Urinary bladder (tissue), 4 donors: ENCODE data around the gene FIBP. TPM values are rescaled to one million over a fixed set of nuclear protein-coding genes. Genes with fewer than 3 reads are reported as not detected.
A peak's percentile ranks its signal among the peaks of the same experiment; 100 is the strongest.

Experiments used
- DNase-seq: peaks from one replicate; pipeline ENCODE4 v3.0.0-alpha.2; 2015; ENCODE audit errors: extremely low spot score
- H3K27ac ChIP-seq: one replicate; pipeline ENCODE4 v1.5.1; 2013; ENCODE audit warnings: low read depth, mild to moderate bottlenecking, moderate library complexity
- H3K36me3 ChIP-seq: one replicate; pipeline ENCODE4 v1.6.1; 2013; ENCODE audit warnings: mild to moderate bottlenecking, moderate library complexity; ENCODE audit not compliant: insufficient read depth
- H3K4me1 ChIP-seq: one replicate; pipeline ENCODE4 v1.6.1; 2013; ENCODE audit warnings: mild to moderate bottlenecking, moderate library complexity; ENCODE audit not compliant: insufficient read depth
- H3K4me3 ChIP-seq: one replicate; pipeline ENCODE4 v1.5.1; 2013; ENCODE audit warnings: low read depth, low read length
- WGBS: extraction: QIAGEN DNeasy Blood & Tissue Kit; methylation state at CpG from one replicate; pipeline ENCODE4 v1.1.7; 2013; 5-methylcytosine and 5-hydroxymethylcytosine counted together
- polyA plus RNA-seq: library from polyadenylated mRNA; stranded (reverse); fragments of 200-250 nt; gene quantifications from one replicate; pipeline ENCODE4 v1.2.3, GENCODE V29; 2013
- total RNA-seq: library from RNA; depleted of rRNA; stranded (reverse); fragments of >200 nt; gene quantifications from one replicate; pipeline ENCODE4 v1.2.3, GENCODE V29; 2014
- donor health status: healthy with polysubstance abuse.
- donor health status: healthy.

The FIBP gene
- total and polyA plus RNA-seq, 2 donors = 60.7 to 64.0 TPM

DNA sequence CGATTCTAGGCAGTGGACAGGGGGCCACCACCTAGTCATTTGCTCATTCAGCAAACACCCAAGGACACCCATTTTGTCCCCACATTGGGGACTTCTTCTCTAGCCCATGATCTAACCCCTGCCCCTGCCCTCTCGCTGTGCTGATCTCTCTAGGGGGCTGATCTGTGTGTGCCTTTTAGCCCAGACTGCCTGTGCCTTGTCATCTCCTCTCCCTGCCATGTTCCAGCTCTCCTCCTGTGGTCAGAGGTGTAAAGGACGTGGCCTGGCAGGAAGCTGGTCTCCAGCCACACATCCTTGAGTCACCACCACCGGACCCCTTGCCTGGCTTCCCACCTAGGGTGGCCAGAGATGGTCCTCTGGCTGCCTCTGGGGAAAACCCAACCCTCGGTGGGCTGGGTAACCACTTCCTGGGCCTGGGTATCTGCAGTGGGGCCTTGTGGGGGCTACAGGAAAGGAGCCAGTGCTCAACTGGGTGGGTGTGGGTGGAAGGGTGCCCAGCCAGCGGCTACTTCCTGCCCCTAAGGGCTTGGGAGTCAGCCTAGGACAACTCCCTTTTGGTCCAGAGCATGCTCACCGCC lies 7.3 kb downstream of the FIBP start:
- DNase-seq = no peak
- Histone ChIP-seq H3K4me1 (no peaks in the 10 kb centered on the region), H3K27ac (no peak overlapping the region), H3K36me3 (no peaks in the 10 kb centered on the region), H3K4me3 (no peak overlapping the region)
- 73% methylated on average over 7 of the region's 7 CpGs for WGBS

DNA sequence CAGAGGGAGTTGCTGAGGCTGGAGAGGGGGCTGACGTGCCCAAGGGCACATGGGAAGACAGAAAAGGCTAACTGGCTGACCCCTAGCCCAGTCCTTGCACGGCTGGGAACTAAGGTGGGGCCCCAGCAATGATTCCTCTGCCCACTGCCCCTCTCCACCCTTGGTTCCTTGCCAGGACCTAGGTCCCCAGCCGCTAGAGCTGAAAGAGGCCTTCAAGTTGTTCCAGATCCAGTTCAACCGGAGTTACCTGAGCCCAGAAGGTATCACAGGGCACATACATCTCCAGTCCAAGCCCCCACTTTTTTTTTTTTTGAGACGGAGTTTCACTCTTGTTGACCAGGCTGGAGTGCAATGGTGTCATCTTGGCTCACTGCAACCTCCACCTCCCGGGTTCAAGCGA lies 8.2 kb downstream of the FIBP start:
- Histone ChIP-seq H3K4me3 (peak overlapping the region; percentile 10), H3K4me1 (no peaks in the 10 kb centered on the region), H3K27ac (no peak overlapping the region), H3K36me3 (no peaks in the 10 kb centered on the region)
- WGBS = 68% methylated on average over 7 of the region's 7 CpGs
- DNase-seq = no peak

DNA sequence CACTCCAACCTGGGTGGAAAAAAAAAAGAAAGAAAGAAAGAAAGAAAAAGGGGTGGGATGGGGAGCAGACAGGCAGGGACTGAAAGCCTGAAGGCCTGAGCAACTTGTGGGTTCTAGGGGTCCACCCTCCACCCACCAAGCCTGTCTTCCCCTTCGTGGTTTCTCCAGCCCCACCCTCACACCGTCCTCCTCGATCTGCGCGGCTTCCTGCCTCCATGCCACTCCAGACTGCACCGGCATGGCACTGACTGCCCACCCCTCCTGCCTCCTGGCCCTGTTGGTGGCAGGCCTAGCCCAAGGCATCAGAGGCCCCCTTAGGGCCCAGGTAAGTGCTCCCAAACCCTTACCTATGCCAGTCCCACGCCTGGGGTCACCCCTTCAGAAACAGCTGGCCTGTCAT lies 8.7 kb downstream of the FIBP start, which contains the start of gene CTSW:
TSS of gene CTSW (plus strand) at position 221 of the 400 bp plus-strand sequence. CDS start at position 239, 18 bp downstream.
- Histone ChIP-seq H3K4me1 (no peaks in the 10 kb centered on the region), H3K27ac (no peak within 1 kb of the TSS), H3K4me3 (peak within 1 kb of the TSS; percentile 10), H3K36me3 (no peaks in the 10 kb centered on the region)
- WGBS = 56% methylated on average over 7 of the region's 7 CpGs
- DNase-seq = no peak

DNA sequence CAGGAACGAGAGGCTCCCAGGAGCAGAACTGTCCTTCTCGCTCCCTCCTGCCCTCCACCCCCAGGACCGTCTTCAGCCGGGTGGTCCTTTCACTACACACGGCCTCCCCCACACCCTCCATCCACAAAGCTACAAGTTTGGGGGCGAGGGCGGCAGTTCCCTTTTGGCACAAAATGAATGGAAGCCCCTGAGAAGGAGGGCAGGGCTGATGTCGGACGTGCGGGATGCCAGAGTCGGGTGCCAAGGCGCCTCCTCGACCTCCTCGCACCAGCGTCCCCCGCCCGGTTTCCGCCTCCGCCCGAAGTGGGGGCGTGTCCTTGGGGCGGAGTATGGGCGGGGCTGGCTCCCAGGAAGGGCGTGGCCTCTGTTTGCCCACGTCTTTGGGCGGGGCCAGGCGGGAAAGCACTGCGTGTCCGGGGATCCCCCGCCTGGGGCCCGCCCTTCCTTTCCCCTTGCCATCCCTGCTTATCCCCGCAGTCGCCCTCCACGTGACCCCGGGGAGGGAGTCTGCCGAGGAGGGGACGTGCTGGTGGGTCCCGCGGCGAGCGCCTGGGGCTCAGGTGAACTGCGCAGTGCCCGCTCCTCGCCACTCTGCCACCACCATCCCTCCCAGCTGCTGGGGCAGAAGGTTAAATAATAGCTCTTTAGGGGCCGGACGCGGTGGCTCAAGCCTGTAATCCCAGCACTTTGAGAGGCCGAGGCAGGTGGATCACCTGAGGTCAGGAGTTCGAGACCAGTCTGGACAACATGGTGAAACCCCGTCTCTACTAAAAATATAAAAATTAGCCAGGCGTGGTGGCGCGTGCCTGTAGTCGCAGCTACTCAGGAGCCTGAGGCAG lies 14.7 kb downstream of the FIBP start:
- 8% methylated on average over 54 of the region's 54 CpGs for WGBS
- Histone ChIP-seq H3K4me3 (peak overlapping the region; percentile 61), H3K4me1 (peaks cover 4% of the 10 kb centered on the region), H3K27ac (peak overlapping the region; percentile 78), H3K36me3 (no peaks in the 10 kb centered on the region)
- no peak for DNase-seq

DNA sequence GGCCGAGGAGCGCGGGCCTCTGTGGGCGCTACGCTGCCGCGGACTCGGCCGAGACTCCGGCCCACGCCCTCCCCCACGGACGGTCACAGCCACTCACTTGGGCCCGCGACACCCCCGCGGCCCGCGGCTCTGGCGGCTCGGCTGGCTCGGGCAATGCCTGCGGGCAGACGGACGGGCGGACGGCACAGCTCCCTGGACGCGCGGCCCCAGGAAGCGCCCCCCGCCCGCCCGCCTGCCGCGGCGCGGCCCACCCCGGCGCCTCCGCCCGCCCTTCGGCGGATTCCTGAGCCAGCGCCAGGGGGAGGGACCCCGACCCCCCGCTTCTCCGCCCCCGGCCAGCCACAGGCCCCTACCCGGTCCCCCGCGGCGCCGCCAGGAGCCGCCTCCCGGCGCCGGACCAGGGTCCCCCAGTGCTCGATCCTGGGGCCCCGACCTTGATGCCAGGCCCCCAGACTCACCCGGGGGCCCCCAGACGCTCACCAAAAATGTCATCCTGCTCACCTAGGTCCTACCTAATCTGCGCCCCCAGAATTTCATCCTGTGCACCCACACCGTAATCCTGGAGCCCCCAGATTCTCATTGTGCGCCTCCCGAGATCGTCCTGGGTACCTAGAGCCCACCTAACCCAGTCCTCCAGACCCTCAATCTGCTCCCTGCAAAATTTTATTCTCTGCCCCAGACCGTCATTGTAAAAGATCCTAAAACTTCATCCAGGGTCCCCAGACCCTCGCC lies 15.5 kb downstream of the FIBP start, which contains the start of gene EFEMP2:
TSS of gene EFEMP2 (minus strand) at position 215 of the 732 bp plus-strand sequence. CDS start 446 bp downstream, outside the sequence.
- 3% methylated on average over 67 of the region's 69 CpGs for WGBS
- no peak for DNase-seq
- H3K4me1 ChIP-seq = peaks cover 4% of the 10 kb centered on the region
- no peaks in the 10 kb centered on the region for H3K36me3 ChIP-seq
- H3K4me3 ChIP-seq = peak within 1 kb of the TSS; percentile 61
- peak within 1 kb of the TSS; percentile 91 for H3K27ac ChIP-seq

DNA sequence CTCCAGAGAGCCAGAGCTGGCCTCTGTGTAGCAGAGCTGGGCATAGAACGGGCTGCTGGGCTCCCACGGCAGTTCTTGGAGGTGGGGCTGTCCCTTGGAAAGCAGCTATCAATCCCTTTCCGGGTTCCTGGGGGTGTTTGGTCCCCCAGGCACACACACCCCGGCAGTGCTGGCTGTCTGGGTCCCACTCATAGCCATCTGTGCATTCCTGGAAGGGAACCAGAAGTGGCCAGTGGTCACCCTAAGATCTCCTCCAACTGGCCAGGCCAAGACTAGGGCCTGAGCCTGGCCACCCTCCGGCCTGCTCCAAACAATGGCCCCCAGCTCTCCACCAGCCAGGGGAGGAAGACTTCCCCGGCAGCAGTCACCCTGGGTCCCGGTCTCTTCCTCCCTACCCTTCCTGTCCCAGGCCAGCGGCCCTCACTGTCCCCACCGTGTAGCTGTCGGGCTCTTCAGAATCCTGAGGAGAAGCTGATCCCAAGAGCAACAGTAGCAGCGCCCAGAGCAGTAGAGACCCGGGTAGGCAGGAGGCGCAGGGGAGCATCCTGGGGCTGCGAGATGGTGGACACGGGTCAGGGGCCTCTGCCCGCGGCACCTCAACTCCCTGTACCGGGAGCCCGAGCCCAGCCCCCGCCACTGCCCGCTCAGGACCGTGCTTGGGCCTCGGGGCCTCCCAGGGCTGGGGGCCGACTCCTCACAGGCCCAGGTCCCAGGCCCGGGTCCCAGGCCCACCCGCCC lies 16.3 kb downstream of the FIBP start:
- Histone ChIP-seq H3K4me1 (peaks cover 4% of the 10 kb centered on the region), H3K4me3 (peak overlapping the region; percentile 61), H3K27ac (peak overlapping the region; percentile 84), H3K36me3 (no peaks in the 10 kb centered on the region)
- 19% methylated on average over 26 of the region's 26 CpGs for WGBS
- no peak for DNase-seq

DNA sequence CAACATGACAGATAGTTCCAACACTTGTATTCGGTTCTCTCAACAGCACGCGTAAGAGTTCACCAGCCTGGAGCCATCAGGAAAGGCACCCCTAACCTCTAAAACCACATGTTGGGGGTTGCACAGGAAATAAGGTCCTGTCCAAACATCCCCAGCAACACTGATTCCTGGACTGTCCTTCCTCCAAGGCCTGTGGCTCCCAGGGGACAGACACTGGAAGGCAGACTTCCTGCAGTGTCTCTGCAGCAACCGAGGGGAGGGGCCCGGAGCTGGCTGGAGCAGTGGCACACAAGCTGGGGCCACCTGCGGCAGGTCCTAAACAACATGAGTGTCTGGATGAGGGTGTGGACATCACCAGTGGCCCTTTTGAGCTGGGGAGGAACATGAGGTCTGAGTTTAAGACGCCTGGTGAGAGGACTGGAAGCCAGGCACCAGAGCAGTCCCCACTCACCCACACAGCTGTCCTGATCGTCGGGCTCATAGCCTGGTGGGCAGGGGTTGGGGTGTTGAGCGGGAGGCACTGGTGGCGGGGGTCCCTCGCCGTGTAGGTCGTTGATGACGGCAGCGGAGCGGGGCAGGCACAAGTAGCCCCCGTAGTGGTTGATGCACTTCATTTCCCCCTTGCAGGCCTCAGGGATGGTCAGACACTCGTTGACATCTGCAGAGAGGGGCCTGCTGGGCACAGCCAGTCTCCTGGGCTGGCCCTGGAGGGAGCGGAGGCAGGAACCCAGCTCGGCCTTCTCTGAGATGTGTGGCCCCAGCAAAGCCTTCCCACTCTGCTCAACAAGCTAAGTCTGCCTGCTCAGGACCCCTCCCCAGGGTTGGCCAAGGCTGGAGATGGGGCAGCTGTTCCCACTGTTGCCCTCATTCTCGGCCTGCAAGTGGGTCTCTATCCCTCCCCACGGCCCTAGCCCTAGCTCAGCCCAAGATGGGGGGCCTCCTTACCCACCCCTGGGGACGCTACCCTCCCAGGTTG lies 17.3 kb downstream of the FIBP start:
- Histone ChIP-seq H3K27ac (no peak overlapping the region), H3K36me3 (no peaks in the 10 kb centered on the region), H3K4me3 (no peak overlapping the region), H3K4me1 (peaks cover 4% of the 10 kb centered on the region)
- WGBS = 66% methylated on average over 24 of the region's 24 CpGs
- DNase-seq = no peak

DNA sequence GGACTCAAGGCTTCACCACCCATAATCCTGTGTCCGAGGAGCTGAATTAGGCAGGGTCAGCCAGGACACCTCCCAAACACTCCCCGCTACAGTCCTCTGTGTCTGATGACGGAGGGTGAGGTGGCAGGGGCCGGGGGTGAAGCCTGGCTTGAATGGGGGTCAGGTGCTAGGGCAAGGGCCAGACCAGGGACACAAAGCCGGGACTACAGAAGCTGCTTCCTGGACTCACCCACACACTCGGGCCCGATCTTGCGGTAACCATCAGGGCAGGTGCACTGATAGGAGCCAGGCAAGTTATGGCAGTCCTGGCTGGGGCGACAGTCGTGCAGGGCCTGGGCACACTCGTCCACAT lies 18.0 kb downstream of the FIBP start:
- Histone ChIP-seq H3K4me3 (no peak overlapping the region), H3K36me3 (no peaks in the 10 kb centered on the region), H3K27ac (no peak overlapping the region), H3K4me1 (peaks cover 4% of the 10 kb centered on the region)
- WGBS = 82% methylated on average over 11 of the region's 11 CpGs
- no peak for DNase-seq

DNA sequence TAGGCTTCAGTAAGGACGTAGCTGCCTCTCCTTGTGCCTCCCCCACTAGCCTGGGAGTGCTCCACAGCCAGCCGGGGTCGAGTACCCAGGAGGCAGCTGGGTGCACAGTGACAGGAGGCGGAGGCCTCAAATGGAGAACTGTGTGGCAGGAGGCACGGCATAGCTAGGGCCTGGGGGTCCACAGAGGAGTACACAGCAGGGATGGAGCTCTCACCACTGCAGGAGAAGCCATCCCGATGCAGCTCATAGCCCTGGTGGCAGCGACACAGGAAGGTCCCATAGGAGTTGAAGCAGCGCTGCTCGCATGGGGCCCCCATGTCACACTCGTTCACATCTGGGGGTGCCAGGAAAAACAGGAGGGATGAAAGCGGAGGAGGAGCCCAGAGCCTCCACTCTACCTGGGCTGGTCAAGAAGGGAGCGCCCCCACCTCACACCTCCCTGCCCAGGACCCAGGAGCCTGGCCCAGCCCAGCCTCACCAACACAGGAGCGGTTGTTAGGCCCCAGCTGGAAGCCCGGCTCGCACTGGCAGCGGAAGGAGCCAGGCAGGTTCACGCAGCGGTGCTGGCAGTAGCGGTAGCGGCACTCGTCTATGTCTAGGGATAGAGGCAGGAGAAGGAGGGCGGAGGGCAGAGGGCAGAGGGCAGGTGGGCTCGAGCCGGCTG lies 18.5 kb downstream of the FIBP start:
- no peak for DNase-seq
- Histone ChIP-seq H3K27ac (no peak overlapping the region), H3K4me1 (peaks cover 4% of the 10 kb centered on the region), H3K36me3 (no peaks in the 10 kb centered on the region), H3K4me3 (no peak overlapping the region)
- WGBS = 86% methylated on average over 24 of the region's 24 CpGs

DNA sequence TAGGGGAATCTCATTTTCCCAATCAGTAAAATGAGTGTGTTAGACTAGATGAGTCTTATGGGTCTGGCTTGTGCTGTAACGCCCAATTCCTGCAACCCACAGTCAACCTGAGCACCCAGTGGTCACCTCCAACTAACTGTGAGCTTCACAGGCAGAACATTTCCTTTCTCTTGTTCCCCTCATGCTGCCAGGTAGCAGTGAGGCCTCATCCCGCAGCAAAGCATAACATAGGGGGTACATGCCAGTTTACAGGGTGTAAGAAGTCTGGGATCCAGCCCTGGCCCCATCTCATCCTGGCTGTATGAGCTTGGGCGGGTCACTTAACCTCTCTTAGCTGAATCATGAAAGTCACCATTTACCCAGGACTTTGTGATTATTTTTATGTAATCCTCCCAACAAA lies 19.4 kb downstream of the FIBP start:
- WGBS = 96% methylated on average over 3 of the region's 3 CpGs
- Histone ChIP-seq H3K36me3 (no peaks in the 10 kb centered on the region), H3K4me3 (no peak overlapping the region), H3K27ac (no peak overlapping the region), H3K4me1 (peaks cover 4% of the 10 kb centered on the region)
- no peak for DNase-seq

DNA sequence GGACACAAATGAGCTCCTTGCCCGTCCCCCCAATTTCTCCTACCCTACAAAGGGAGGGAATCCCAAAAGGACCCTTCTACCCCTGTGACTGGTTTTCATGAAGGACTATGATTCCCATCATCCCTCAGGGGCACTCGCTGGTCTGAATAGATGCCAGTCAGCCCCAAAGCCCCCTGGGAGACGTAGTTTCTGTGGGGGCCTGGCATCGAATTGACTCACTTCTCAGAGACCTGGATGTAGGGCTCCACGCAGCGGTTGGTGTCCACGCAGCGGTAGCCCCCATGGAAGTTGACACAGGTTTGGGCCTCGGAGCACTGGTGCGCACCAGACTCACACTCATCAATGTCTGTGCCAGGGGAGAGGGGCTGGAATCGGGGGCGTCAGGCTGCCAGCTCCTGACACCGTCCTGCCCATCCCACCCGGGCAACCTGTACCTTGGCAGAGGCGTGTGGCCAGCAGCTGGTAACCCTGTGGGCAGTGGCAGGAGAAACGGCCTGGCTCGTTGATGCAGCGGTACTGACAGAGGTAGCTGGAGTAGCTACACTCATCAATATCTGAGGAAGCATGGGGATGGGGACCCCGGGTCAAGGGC lies 20.1 kb downstream of the FIBP start:
- Histone ChIP-seq H3K4me3 (no peak overlapping the region), H3K4me1 (peaks cover 4% of the 10 kb centered on the region), H3K36me3 (no peaks in the 10 kb centered on the region), H3K27ac (no peak overlapping the region)
- 82% methylated on average over 19 of the region's 19 CpGs for WGBS
- DNase-seq = no peak
